Activated CD8-positive, alpha-beta memory T cell treated with anti-CD3 and anti-CD28 coated beads for 4 hours (primary cell): Measurements from ENCODE around the gene ELOA.
"Not testable (repeated sequence)": the region's sequence is repeated elsewhere in the genome, so short reads cannot be mapped to it uniquely, and the experiment has no call there.

ENCODE experiments used
- DNase-seq, 2 donors: peaks; one replicate each; pipeline ENCODE4 v3.0.0-alpha.2; 2020; ENCODE audit warnings: low read depth in 2 of 2

The ELOA gene

GRCh38 chr1:23801338-23801748 lies 58.1 kb downstream of the ELOA start:
- no peak for DNase-seq

DNA sequence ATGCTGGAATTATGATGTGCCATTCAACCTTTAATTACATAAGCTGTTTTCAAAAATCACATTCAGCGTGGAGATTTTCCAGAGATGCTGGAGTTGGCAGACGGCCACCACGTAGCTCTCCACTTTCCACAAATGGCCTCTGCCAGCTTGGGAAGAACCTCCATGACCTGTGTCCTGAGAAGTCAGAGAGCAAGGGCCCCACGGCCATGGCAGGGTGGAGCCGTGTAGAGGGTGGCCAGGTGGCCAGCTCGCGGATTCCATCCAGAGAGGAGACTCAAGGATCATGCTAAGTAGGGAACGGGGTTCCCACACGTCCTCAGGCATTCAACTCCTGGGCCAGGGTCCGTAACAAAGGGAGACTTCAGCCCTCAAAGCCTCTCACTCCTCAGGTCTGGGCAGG lies 58.6 kb downstream of the ELOA start:
- no peak for DNase-seq

DNA sequence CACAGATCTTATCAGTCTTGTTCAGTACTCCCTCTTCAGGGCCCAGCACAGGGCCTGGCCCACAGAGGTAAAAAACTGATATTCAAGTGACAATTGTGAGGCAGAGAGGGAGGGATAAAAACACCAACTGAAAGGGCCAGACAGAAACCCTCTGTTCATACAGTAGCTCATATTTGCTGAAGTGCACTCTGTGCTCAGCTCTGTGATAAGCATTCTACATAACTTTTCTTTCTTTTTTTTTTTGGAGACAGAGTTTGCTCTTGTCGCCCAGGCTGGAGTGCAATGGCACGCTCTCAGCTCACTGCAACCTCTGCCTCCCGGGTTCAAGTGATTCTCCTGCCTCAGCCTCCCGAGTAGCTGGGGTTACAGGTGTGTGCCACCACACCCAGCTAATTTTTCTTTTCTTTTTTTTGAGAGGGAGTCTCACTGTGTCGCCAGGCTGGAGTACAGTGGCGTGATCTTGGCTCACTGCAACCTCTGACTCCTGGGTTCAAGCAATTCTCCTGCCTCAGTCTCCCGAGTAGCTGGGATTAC lies 59.6 kb downstream of the ELOA start:
- not testable (repeated sequence) for DNase-seq

GRCh38 chr1:23803674-23804073 lies 60.4 kb downstream of the ELOA start:
- DNase-seq = no peak

DNA sequence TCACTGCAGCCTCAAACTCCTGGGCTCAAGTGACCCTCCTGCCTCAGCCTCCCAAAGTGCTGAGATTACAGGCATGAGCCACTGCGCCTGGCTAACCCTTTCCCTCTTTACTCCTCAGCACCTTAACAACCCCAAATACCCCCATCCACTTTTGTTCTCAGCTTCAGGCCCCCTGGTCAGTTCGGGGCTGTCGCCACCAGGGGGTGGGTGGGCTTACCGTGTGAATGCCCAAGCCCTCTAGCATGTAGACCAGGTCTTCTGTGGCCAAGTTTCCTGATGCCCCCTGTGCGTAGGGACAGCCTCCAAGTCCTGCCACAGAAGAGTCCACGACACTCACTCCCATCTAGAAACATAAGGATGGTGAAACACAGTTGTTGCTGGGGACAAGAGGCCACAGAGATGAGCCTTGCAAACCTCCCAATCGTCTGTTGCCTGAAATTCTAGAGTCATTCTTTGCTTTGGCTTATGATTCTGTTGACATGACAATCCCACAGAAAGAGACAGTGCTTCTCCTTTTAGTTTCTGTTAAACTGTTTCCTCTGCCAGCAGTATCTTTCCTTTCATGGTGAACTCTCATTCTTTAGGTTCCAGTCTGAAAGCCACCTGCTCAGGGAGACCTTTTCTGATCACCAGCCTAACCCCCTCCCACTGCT lies 61.0 kb downstream of the ELOA start:
- no peak for DNase-seq

- DNase-seq = no peak
Measured at GRCh38 chr1:23805025-23805424, 61.8 kb downstream of the ELOA start.

DNA sequence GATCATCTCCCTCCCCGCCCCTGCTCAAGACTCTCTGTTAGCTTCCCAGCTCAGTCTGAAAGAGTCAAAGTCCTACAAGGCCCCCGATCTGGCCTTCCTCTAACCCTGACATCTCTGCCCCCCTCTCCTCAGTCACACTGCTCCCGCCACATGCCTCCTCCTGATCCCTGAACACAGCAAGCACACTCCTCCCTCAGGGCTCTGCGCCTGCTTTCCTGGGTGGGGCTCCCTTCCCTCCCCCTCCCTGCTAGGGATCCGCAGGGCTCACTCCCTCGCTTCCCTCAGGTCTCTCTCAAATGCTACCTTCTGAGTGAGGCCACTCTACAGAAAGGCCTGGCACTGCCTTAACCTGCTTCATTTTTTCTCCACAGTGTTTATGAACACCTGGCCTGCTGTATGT lies 63.0 kb downstream of the ELOA start:
- DNase-seq = no peak

DNA sequence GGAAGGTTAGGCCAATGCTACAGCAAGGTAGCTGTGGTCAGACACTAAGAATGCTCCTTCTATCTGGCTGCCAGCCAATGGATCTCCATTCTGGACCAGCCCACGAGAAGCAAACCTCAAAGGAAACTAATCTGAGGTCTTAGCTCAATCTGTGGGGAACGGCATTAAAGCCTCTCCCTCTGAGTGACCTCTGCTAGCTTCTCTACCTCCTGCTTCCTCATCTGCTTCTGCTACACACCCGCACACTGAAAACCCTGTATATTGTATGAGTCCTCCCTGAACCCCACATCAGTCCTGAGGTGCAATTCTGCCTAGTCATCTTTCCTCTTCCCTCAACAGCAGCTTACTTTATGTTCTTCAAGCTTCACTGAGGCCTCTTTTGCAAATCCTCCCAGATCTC lies 64.2 kb downstream of the ELOA start:
- DNase-seq = no peak

DNA sequence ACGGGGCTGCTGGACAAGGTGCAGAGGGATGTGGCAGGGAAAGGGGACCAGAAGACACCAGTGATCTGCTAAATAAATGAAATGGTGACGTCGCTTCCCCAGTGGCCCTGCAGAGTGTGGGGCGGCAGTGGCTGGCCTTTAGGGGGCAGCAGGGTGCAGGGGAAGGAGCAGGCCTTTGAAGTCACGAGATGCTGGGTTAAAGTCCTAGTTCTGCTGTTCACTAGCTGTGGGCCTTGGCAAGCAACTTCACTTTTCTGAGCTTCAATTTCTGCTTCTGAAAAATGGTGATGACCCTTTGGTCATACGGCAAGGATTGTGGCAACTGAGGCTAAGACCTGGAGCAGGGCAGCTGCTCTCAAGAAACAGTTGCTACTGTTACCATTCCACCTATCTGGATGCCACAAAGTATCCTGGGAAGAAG lies 66.5 kb downstream of the ELOA start:
- DNase-seq = peak; percentile 45 to 63

GRCh38 chr1:23810818-23811540 lies 67.7 kb downstream of the ELOA start:
- DNase-seq = no peak
